ENCODE measurements around the gene NOX5. TPM values are rescaled to one million over a fixed set of nuclear protein-coding genes. Genes with fewer than 3 reads are reported as not detected.

Gene NOX5
- polyA plus RNA-seq, 1 experiment: 0.15 TPM

- Histone ChIP-seq H3K4me3 (ENCODE audit: low read depth, low read length) (no peak overlapping the region), H3K27ac (ENCODE audit: low read depth, low read length) (no peak overlapping the region), H3K9me3 (ENCODE audit: control insufficient read depth, insufficient read depth, low read length) (no peaks in the 10 kb centered on the region), H3K27me3 (ENCODE audit: control insufficient read depth, insufficient read depth, low read length) (peaks cover 21% of the 10 kb centered on the region)
- CTCF ChIA-PET: no interaction called here
- POLR2A ChIA-PET: no interaction called here
- TF ChIP-seq CTCF (IDR thresholded peaks at IDR 0.05; ENCODE audit: low read depth, low read length): no peak
- no peak for DNase-seq (ENCODE audit: low read depth, low spot score)
Measured at GRCh38 chr15:68986322-68986721, 28.2 kb upstream of the NOX5 start.

GRCh38 chr15:68987120-68987519, 27.4 kb upstream of the NOX5 start:
- no peak for DNase-seq (ENCODE audit: low read depth, low spot score)
- ChIA-PET POLR2A (no interaction called here), CTCF (no interaction called here)
- peaks cover 25% of the 10 kb centered on the region for H3K27me3 ChIP-seq (ENCODE audit: control insufficient read depth, insufficient read depth, low read length)
- H3K4me3 ChIP-seq (ENCODE audit: low read depth, low read length): no peak overlapping the region
- TF ChIP-seq CTCF (IDR thresholded peaks at IDR 0.05; ENCODE audit: low read depth, low read length): no peak
- H3K27ac ChIP-seq (ENCODE audit: low read depth, low read length): no peak overlapping the region
- H3K9me3 ChIP-seq (ENCODE audit: control insufficient read depth, insufficient read depth, low read length): no peaks in the 10 kb centered on the region

GRCh38 chr15:68987676-68988075, 26.8 kb upstream of the NOX5 start:
- ChIA-PET POLR2A (no interaction called here), CTCF (no interaction called here)
- peaks cover 26% of the 10 kb centered on the region for H3K27me3 ChIP-seq (ENCODE audit: control insufficient read depth, insufficient read depth, low read length)
- H3K27ac ChIP-seq (ENCODE audit: low read depth, low read length): no peak overlapping the region
- DNase-seq (ENCODE audit: low read depth, low spot score): no peak
- H3K9me3 ChIP-seq (ENCODE audit: control insufficient read depth, insufficient read depth, low read length): no peaks in the 10 kb centered on the region
- no peak for TF ChIP-seq CTCF (IDR thresholded peaks at IDR 0.05; ENCODE audit: low read depth, low read length)
- no peak overlapping the region for H3K4me3 ChIP-seq (ENCODE audit: low read depth, low read length)

GRCh38 chr15:68989541-68990230, 24.8 kb upstream of the NOX5 start:
- ChIA-PET CTCF (no interaction called here), POLR2A (no interaction called here)
- no peak for TF ChIP-seq CTCF (IDR thresholded peaks at IDR 0.05; ENCODE audit: low read depth, low read length)
- H3K4me3 ChIP-seq (ENCODE audit: low read depth, low read length): no peak overlapping the region
- peaks cover 21% of the 10 kb centered on the region for H3K27me3 ChIP-seq (ENCODE audit: control insufficient read depth, insufficient read depth, low read length)
- H3K27ac ChIP-seq (ENCODE audit: low read depth, low read length): no peak overlapping the region
- DNase-seq (ENCODE audit: low read depth, low spot score): no peak
- no peaks in the 10 kb centered on the region for H3K9me3 ChIP-seq (ENCODE audit: control insufficient read depth, insufficient read depth, low read length)

- no peak for DNase-seq (ENCODE audit: low read depth, low spot score)
Measured at GRCh38 chr15:68990231-68990991, 24.1 kb upstream of the NOX5 start.

More at GRCh38 chr15:68990231-68990991, 24.1 kb upstream of the NOX5 start:
- no peaks in the 10 kb centered on the region for H3K9me3 ChIP-seq (ENCODE audit: control insufficient read depth, insufficient read depth, low read length)
- peaks cover 21% of the 10 kb centered on the region for H3K27me3 ChIP-seq (ENCODE audit: control insufficient read depth, insufficient read depth, low read length)
- ChIA-PET CTCF (no interaction called here), POLR2A (no interaction called here)
- no peak for TF ChIP-seq CTCF (IDR thresholded peaks at IDR 0.05; ENCODE audit: low read depth, low read length)
- H3K4me3 ChIP-seq (ENCODE audit: low read depth, low read length): no peak overlapping the region
- H3K27ac ChIP-seq (ENCODE audit: low read depth, low read length): no peak overlapping the region

All from AG04450 (cell line).